ENCODE measurements around the gene C3. TPM values are rescaled to one million over a fixed set of nuclear protein-coding genes. Genes with fewer than 3 reads are reported as not detected.

C3 gene
- total RNA-seq, 1 experiment from 2014 or later, result 4.7 TPM

- DNase-seq (ENCODE audit: low spot score), result no peak
Measured at GRCh38 chr19:6745965-6746364, 25.5 kb upstream of the C3 start.

- peak; percentile 82 for DNase-seq (ENCODE audit: low spot score)
Measured at GRCh38 chr19:6744381-6745301, 24.2 kb upstream of the C3 start.

DNA sequence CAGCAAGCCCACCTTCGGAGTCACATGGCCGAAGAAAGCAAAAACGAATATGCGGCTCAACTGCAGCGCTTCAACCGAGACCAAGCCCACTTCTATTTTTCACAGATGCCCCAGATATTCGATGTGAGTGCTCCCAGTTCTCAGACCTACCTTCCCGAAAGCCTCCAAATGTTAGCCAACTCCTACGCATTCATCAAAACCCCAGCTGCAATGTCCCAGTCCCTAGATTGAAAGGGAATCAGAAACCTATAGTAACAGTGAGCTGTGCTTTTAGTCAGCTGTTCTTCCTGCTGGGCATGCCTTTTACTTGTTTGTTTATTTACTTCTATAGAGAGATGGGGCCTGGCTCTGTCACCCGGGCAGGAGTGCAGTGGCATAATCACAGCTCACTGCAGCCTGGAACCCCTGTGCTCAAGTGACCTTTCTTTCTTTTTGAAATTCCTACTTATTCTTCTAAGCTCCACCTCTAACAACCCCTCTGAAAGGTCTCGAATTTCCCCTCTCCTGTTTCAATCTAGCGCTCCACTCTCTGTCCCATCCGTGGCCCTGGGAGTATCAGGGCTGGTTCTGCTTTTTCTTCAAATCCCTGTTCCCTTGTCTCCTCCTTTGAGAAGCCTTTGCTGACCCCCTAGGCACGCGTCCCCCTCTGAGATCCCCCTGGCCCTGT is 23.4 kb upstream of the C3 start:
- DNase-seq (ENCODE audit: low spot score), result peak; percentile 51

DNA sequence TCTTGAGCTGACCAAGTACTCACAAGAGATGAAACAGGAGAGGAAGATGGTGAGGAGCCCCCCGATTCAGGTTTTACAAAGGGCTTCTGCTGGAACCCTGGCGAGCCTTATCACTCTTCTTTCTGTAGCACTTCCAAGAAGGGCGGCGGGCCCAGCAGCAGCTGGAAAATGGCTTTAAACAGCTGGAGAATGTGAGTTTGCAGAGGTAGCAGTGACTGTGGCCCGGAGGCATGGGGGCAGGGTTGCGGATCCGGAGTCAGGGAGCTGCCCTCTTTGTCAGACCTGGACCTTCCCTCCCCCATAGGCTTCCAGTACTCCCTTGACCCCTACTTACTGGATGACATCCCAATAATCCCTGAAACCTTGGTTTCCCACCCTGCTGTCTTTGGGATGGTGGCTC is 22.6 kb upstream of the C3 start:
- no peak for DNase-seq (ENCODE audit: low spot score)

- DNase-seq (ENCODE audit: low spot score), result peak; percentile 27
Measured at GRCh38 chr19:6740589-6741343, 20.3 kb upstream of the C3 start.

GRCh38 chr19:6739883-6740588 is 19.6 kb upstream of the C3 start:
- DNase-seq (ENCODE audit: low spot score), result peak; percentile 23

GRCh38 chr19:6739390-6739882 is 19.0 kb upstream of the C3 start, which contains the start of gene TRIP10:
Gene TRIP10 (plus strand): TSS chr19:6739680. CDS start chr19:6739762, 82 bp downstream.
- peak; percentile 53 for DNase-seq (ENCODE audit: low spot score)

GRCh38 chr19:6738787-6739389 is 18.4 kb upstream of the C3 start:
- peak; percentile 13 for DNase-seq (ENCODE audit: low spot score)

- peak; percentile 85 for DNase-seq (ENCODE audit: low spot score)
Measured at GRCh38 chr19:6737873-6738786, 17.7 kb upstream of the C3 start.

DNA sequence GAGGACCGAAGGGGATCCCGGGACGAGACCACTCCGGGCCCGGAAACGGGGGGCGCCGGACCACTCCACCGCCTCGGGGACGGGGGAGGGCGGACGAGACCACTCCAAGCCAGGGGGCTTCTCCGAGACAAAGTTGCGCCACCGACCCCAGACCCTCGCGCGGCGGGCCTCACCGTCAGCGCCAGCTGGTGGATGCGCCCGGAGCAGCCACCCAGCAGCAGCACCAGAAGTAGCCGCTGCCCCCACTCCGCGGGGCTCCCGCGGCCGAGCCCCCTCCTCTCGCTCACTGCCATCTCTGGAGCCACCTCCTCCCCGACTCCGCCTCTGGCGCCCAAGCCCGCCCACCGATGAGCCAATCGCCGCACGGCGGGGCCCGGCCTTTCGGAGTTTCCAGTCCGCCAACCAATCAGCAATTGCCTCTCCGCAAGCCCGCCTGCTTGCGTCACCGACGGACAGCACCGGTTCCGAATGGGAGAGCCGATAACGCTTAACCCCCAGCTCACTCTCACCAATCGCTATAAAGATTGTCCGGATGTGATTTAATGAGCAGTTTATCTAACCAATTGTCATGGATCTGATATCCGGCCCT is 16.9 kb upstream of the C3 start, which contains the start of gene GPR108:
GPR108 (minus strand) TSS at position 297 of the 589 bp plus-strand sequence; CDS start at position 293, 4 bp downstream.
- peak; percentile 100 for DNase-seq (ENCODE audit: low spot score)

GRCh38 chr19:6736917-6737283 is 16.4 kb upstream of the C3 start:
- DNase-seq (ENCODE audit: low spot score), result no peak

- peak; percentile 91 for DNase-seq (ENCODE audit: low spot score)
Measured at GRCh38 chr19:6736169-6736916, 15.9 kb upstream of the C3 start.

- DNase-seq (ENCODE audit: low spot score), result no peak
Measured at GRCh38 chr19:6735181-6735911, 14.9 kb upstream of the C3 start.

GRCh38 chr19:6734096-6734696 is 13.7 kb upstream of the C3 start:
- no peak for DNase-seq (ENCODE audit: low spot score)

GRCh38 chr19:6733338-6734095 is 13.1 kb upstream of the C3 start:
- DNase-seq (ENCODE audit: low spot score), result no peak

GRCh38 chr19:6732803-6733337 is 12.4 kb upstream of the C3 start:
- no peak for DNase-seq (ENCODE audit: low spot score)
